Tibial nerve (tissue), 4 donors: ENCODE data around the gene CRTC1. TPM values are rescaled to one million over a fixed set of nuclear protein-coding genes. Genes with fewer than 3 reads are reported as not detected.
"Not testable (repeated sequence)": the region's sequence is repeated elsewhere in the genome, so short reads cannot be mapped to it uniquely, and the experiment has no call there.

Experiments used
- DNase-seq, 2 donors: peaks; one replicate each; pipeline ENCODE4 v3.0.0-alpha.2; 2019; ENCODE audit warnings: low spot score in 2 of 2
- H3K27ac ChIP-seq, 4 donors: fragments of 200-600 bp; sonication (generic) in 3 of 4; one replicate each; pipeline ENCODE4 v1.5.1; 2017 to 2019; ENCODE audit warnings: mild to moderate bottlenecking in 1 of 4
- H3K27me3 ChIP-seq, 2 donors: fragments of 200-600 bp; sonication (generic) in 1 of 2; one replicate each; pipeline versions ENCODE4 v1.5.1 to v1.6.0; 2017 to 2019
- H3K36me3 ChIP-seq, 3 donors: fragments of 200-600 bp; sonication (generic); one replicate each; pipeline ENCODE4 v1.5.1; 2018 to 2019
- H3K4me1 ChIP-seq, 4 donors: fragments of 200-600 bp; sonication (generic) in 3 of 4; one replicate each; pipeline ENCODE4 v1.5.1; 2017 to 2019
- H3K4me3 ChIP-seq, 4 donors: fragments of 200-600 bp; sonication (generic) in 3 of 4; one replicate each; pipeline ENCODE4 v1.5.1; 2017 to 2019; ENCODE audit warnings: mild to moderate bottlenecking in 1 of 4, moderate library complexity in 1 of 4
- H3K9me3 ChIP-seq, 4 donors: fragments of 200-600 bp; sonication (generic) in 3 of 4; one replicate each; pipeline ENCODE4 v1.5.1; 2017 to 2019
- CTCF ChIP-seq, 5 experiments: fragments of 200-600 bp in 3 of 5; fragments of 450-650 bp in 2 of 5; sonication (generic) in 3 of 5; IDR thresholded peaks; one replicate each; pipeline ENCODE4 v1.5.1; 2016 to 2019; ENCODE audit warnings: antibody characterized with exemption in 5 of 5, mild to moderate bottlenecking in 3 of 5, moderate library complexity in 2 of 5
- EP300 ChIP-seq, 2 donors: sonication (generic); formaldehyde crosslinking; IDR thresholded peaks; one replicate each; pipeline ENCODE4 v1.6.1; 2017; ENCODE audit warnings: antibody characterized with exemption in 2 of 2, mild to moderate bottlenecking in 1 of 2
- POLR2A ChIP-seq, 2 donors: fragments of 450-650 bp; IDR thresholded peaks; one replicate each; pipeline ENCODE4 v1.6.1; 2017; ENCODE audit warnings: antibody characterized with exemption in 2 of 2, mild to moderate bottlenecking in 2 of 2, moderate library complexity in 2 of 2
- WGBS, 2 donors: methylation state at CpG; one replicate each; pipeline ENCODE4 v1.1.5; 2018; 5-methylcytosine and 5-hydroxymethylcytosine counted together
- total RNA-seq, 4 donors: library from RNA; depleted of rRNA; stranded (reverse); fragments of >200 nt; gene quantifications; one replicate each; pipeline ENCODE4 v1.1.0, GENCODE V29; 2016

Gene CRTC1
- total RNA-seq, 4 donors from 2014 or later = 4.0 to 7.8 (median 6.7) TPM

DNA sequence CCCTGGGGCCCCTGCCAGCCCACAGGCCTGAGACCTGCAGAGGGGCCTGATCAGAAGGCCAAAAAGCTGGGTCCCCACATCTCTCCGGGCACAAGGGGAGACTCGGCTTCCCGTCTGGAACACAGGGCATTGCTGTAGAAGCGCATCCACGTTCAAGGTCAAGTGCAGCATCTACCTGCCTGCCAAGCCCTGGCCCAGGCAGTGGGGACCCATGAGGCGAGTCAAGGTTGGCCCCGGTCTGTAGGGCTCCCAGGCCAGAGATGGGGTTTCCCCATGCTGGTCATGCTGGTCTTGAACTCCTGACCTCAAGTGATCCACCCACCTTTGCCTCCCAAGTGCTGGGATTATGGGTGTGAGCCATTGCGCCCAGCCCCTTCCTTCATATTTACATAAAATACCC is 121.2 kb downstream of the CRTC1 start:
- Histone ChIP-seq H3K27ac (no peak overlapping the region), H3K4me1 (peaks cover 0 to 12% (median 0%) of the 10 kb centered on the region in 4 donors), H3K4me3 (no peak overlapping the region), H3K27me3 (peaks cover 0 to 27% of the 10 kb centered on the region in 2 donors), H3K9me3 (no peaks in the 10 kb centered on the region), H3K36me3 (no peaks in the 10 kb centered on the region)
- no peak for DNase-seq
- no peak for TF ChIP-seq CTCF (IDR thresholded peaks at IDR 0.05)
- WGBS, 2 donors = 91 to 100% methylated on average over 1 to 8 of the region's 8 CpGs

- Histone ChIP-seq H3K4me1 (peaks cover 0 to 15% (median 0%) of the 10 kb centered on the region in 4 donors), H3K9me3 (no peaks in the 10 kb centered on the region), H3K36me3 (no peaks in the 10 kb centered on the region), H3K27me3 (peaks cover 0 to 15% of the 10 kb centered on the region in 2 donors), H3K4me3 (no peak overlapping the region), H3K27ac (peak overlapping the region in 2 of 4 donors; percentile 60 to 70)
- WGBS, 2 donors = 54 to 59% methylated on average over 19 of the region's 19 CpGs
- DNase-seq = peak in 1 of 2 donors; percentile 43
- peak in 1 of 2 donors; percentile 39 for TF ChIP-seq EP300 (IDR thresholded peaks at IDR 0.05)
- TF ChIP-seq CTCF (IDR thresholded peaks at IDR 0.05) = no peak
- TF ChIP-seq POLR2A (IDR thresholded peaks at IDR 0.05) = no peak
Observed at GRCh38 chr19:18807861-18808331, 124.4 kb downstream of the CRTC1 start.

DNA sequence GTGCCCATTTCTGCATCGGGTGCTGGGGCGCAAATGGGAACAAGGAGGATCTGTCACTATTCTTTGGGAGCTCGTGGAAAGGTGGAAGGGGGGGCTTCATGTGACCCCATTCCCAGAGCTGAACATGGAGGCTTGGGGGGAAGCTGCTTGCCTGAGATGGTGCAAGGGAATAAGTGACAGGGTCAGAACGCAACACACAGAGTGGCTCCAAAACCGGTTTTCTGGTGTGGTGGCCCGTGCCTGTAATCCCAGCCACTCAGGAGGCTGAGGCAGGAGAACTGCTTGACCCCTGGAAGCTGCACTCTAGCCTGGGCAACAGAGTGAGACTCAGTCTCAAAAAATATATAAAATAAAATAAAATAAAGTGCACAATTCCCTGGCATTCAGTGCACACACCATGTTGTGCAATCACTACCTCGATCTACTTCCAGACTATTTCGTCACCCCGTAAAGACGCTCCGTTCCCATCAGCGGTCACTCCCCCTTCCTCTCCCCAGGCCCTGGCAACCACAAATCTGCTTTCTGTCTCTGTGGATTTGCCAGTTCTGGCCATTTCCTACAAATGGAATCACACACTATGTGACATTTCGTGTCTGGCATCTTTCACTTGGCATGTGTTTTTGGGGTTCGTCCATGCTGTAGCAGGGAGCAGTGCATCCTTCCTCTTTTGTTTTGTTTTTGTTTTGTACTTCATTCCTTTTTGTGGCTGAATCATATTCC is 125.8 kb downstream of the CRTC1 start:
- WGBS, 2 donors = 53 to 61% methylated on average over 14 of the region's 14 CpGs
- no peak overlapping the region for H3K4me3 ChIP-seq

DNA sequence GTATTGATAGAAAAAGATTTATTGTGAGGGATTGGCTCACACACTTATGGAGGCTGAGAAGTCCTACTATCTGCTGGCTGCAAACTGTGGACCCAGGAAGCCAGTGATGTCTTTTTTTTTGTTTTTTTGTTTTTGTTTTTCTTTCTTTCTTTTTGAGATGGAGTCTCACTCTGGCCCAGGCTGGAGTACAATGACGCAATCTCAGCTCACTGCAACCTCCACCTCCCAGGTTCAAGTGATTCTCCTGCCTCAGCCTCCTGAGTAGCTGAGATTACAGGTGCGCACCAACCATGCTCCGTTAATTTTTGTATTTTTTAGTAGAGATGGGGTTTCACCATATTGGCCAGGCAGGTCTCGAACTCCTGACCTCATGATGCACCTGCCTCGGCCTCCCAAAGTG is 128.2 kb downstream of the CRTC1 start:
- H3K9me3 ChIP-seq, H3K36me3 ChIP-seq, H3K27me3 ChIP-seq, H3K4me3 ChIP-seq, DNase-seq: not testable (repeated sequence)
- WGBS, 2 donors = 92 to 96% methylated on average over 5 of the region's 5 CpGs
- Histone ChIP-seq H3K4me1 (peaks cover 0 to 15% (median 0%) of the 10 kb centered on the region in 4 donors), H3K27ac (peak overlapping the region in 1 of 4 donors; percentile 10)

More for the DNA sequence above, 125.8 kb downstream of the CRTC1 start:
- Histone ChIP-seq H3K27ac (peak overlapping the region in 2 of 4 donors; percentile 60 to 70), H3K27me3 (peaks cover 0 to 2% of the 10 kb centered on the region in 2 donors), H3K9me3 (no peaks in the 10 kb centered on the region), H3K4me1 (peaks cover 0 to 15% (median 0%) of the 10 kb centered on the region in 4 donors), H3K36me3 (no peaks in the 10 kb centered on the region)
- peak; percentile 58 to 81 for DNase-seq
- TF ChIP-seq EP300 (IDR thresholded peaks at IDR 0.05) = peak in 1 of 2 donors; percentile 91
- TF ChIP-seq POLR2A (IDR thresholded peaks at IDR 0.05) = no peak

- TF ChIP-seq POLR2A (IDR thresholded peaks at IDR 0.05) (no peak), CTCF (IDR thresholded peaks at IDR 0.05) (no peak), EP300 (IDR thresholded peaks at IDR 0.05) (no peak)
- Histone ChIP-seq H3K4me3 (no peak overlapping the region), H3K4me1 (peaks cover 0 to 7% (median 0%) of the 10 kb centered on the region in 4 donors), H3K36me3 (no peaks in the 10 kb centered on the region), H3K27ac (no peak overlapping the region), H3K27me3 (no peaks in the 10 kb centered on the region), H3K9me3 (no peaks in the 10 kb centered on the region)
- WGBS, 2 donors = 28 to 40% methylated on average over 9 of the region's 9 CpGs
- peak in 1 of 2 donors; percentile 61 for DNase-seq
Observed at GRCh38 chr19:18814063-18814462, 130.6 kb downstream of the CRTC1 start.

- Histone ChIP-seq H3K27ac (no peak overlapping the region), H3K4me3 (no peak overlapping the region), H3K9me3 (no peaks in the 10 kb centered on the region), H3K36me3 (no peaks in the 10 kb centered on the region), H3K27me3 (no peaks in the 10 kb centered on the region), H3K4me1 (no peaks in the 10 kb centered on the region)
- 88 to 91% methylated on average over 5 of the region's 5 CpGs for WGBS, 2 donors
- no peak for DNase-seq
- no peak for TF ChIP-seq CTCF (IDR thresholded peaks at IDR 0.05)
- TF ChIP-seq EP300 (IDR thresholded peaks at IDR 0.05) = no peak
- TF ChIP-seq POLR2A (IDR thresholded peaks at IDR 0.05) = no peak
Observed at GRCh38 chr19:18815673-18816072, 132.2 kb downstream of the CRTC1 start.

GRCh38 chr19:18816645-18817044 is 133.2 kb downstream of the CRTC1 start:
- H3K9me3 ChIP-seq, H3K4me1 ChIP-seq, H3K4me3 ChIP-seq, H3K27me3 ChIP-seq, H3K27ac ChIP-seq, H3K36me3 ChIP-seq, DNase-seq: not testable (repeated sequence)
- WGBS, 2 donors = 81 to 94% methylated on average over 4 of the region's 4 CpGs
